C4-2B (cell line): ENCODE data around the gene RNF169.

Source experiments
- ZFX ChIP-seq: fragments of 450-650 bp; IDR thresholded peaks from 2 replicates; pipeline ENCODE4 v1.6.1; 2017
- TF ChIP-seq, protein P1 (sequence below): fragments of 450-650 bp; conservative IDR thresholded peaks from 2 replicates; pipeline ENCODE4 v1.5.1; 2017; ENCODE audit warnings: mild to moderate bottlenecking

DNA sequence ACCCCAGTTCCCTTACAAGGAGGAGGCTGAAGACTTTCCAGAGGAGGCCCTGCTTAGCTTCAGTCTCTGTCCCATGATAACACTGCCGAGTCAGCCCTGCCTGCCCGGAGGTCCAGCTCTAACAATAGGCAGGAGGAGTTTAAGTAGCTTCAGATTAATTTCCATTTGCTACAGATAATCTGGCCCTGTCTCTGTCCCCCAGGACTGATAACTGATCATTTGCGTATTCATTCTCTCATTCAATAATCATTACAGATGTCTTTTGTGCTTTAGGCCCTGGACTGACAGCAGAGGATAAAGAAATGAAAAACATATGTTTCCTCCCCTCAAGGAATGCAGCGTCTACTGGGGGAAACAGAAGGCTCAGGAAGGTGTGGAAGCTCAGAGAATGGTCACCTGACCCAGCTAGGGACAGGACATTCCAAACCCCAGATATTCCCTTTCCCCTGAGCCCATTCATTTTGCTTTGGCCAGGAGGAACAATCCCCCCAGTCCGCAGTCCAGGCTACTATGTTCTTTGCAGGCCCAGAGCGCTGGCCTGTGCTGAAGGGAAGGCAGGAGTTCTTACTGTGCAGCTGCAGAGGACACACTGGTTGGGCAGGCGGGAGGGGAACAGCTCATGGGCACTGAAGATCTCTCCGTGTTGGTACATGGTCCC, 38.2 kb upstream of the RNF169 start:
- TF ChIP-seq, protein P1, sequence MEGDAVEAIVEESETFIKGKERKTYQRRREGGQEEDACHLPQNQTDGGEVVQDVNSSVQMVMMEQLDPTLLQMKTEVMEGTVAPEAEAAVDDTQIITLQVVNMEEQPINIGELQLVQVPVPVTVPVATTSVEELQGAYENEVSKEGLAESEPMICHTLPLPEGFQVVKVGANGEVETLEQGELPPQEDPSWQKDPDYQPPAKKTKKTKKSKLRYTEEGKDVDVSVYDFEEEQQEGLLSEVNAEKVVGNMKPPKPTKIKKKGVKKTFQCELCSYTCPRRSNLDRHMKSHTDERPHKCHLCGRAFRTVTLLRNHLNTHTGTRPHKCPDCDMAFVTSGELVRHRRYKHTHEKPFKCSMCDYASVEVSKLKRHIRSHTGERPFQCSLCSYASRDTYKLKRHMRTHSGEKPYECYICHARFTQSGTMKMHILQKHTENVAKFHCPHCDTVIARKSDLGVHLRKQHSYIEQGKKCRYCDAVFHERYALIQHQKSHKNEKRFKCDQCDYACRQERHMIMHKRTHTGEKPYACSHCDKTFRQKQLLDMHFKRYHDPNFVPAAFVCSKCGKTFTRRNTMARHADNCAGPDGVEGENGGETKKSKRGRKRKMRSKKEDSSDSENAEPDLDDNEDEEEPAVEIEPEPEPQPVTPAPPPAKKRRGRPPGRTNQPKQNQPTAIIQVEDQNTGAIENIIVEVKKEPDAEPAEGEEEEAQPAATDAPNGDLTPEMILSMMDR: no peak
- TF ChIP-seq ZFX: no peak
